Measurements from ENCODE around the gene BBS1.

- no peak for TF ChIP-seq CTCF (IDR thresholded peaks at IDR 0.05 in 2 of 3, conservative IDR thresholded peaks at IDR 0.05 in 1 of 3; ENCODE audit: borderline replicate concordance in 1 of 3, insufficient read depth in 1 of 3, low read depth in 2 of 3, low read length in 2 of 3)
- TF ChIP-seq RAD21 (IDR thresholded peaks at IDR 0.05; ENCODE audit: low read depth): no peak
- no peak for TF ChIP-seq ATF3 (IDR thresholded peaks at IDR 0.05)
- no peak for TF ChIP-seq EZH2 (IDR thresholded peaks at IDR 0.05)
- TF ChIP-seq POLR2AphosphoS5 (IDR thresholded peaks at IDR 0.05; ENCODE audit: low read depth, low read length): no peak
- no peak for TF ChIP-seq ZFX (IDR thresholded peaks at IDR 0.05)
- TF ChIP-seq POLR2A (IDR thresholded peaks at IDR 0.05; ENCODE audit: borderline replicate concordance, extremely low read depth, insufficient read depth, insufficient read length): no peak
- no peak for TF ChIP-seq REST (IDR thresholded peaks at IDR 0.05; ENCODE audit: low read depth)
- no peak for TF ChIP-seq EZH2phosphoT487 (IDR thresholded peaks at IDR 0.05; ENCODE audit: borderline replicate concordance)
- TF ChIP-seq ELF1 (IDR thresholded peaks at IDR 0.05; ENCODE audit: borderline replicate concordance, low read depth): no peak
- TF ChIP-seq YY1 (IDR thresholded peaks at IDR 0.05; ENCODE audit: extremely low read depth, insufficient replicate concordance, low read depth, low read length): no peak
- no peak for TF ChIP-seq CEBPB (IDR thresholded peaks at IDR 0.05; ENCODE audit: low read depth)
- TF ChIP-seq TCF7L2 (IDR thresholded peaks at IDR 0.05; ENCODE audit: borderline replicate concordance, extremely low read depth, insufficient read depth, insufficient read length): no peak
- TF ChIP-seq SP1 (IDR thresholded peaks at IDR 0.05; ENCODE audit: low read depth): no peak
Measured at GRCh38 chr11:66554602-66555001, 44.2 kb downstream of the BBS1 start.
